IPS-18a (cell line): ENCODE data around the gene PEPD.

Experiments
- H3K27ac ChIP-seq: one replicate; pipeline ENCODE4 v1.5.1; 2013; ENCODE audit warnings: low read length
- H3K27me3 ChIP-seq: one replicate; pipeline ENCODE4 v1.6.1; 2013; ENCODE audit warnings: mild to moderate bottlenecking, low read length; ENCODE audit not compliant: control insufficient read depth, insufficient read depth
- H3K36me3 ChIP-seq: one replicate; pipeline ENCODE4 v1.6.1; 2013; ENCODE audit warnings: low read depth, low read length; ENCODE audit not compliant: control insufficient read depth
- H3K4me1 ChIP-seq: one replicate; pipeline ENCODE4 v1.6.1; 2013; ENCODE audit warnings: low read depth, low read length; ENCODE audit not compliant: control insufficient read depth
- H3K4me3 ChIP-seq: one replicate; pipeline ENCODE4 v1.5.1; 2013; ENCODE audit warnings: low read length
- H3K9ac ChIP-seq: one replicate; pipeline ENCODE4 v1.6.1; 2013; ENCODE audit warnings: mild to moderate bottlenecking, low read length, moderate library complexity
- H3K9me3 ChIP-seq: one replicate; pipeline ENCODE4 v1.6.1; 2013; ENCODE audit warnings: low read depth, low read length; ENCODE audit not compliant: control insufficient read depth

The PEPD gene

GRCh38 chr19:33382006-33382405 is 139.6 kb downstream of the PEPD start:
- Histone ChIP-seq H3K9ac (no peak overlapping the region), H3K4me1 (peaks cover 12% of the 10 kb centered on the region), H3K9me3 (no peaks in the 10 kb centered on the region), H3K27ac (no peak overlapping the region), H3K36me3 (peaks cover 17% of the 10 kb centered on the region), H3K27me3 (no peaks in the 10 kb centered on the region), H3K4me3 (no peak overlapping the region)

GRCh38 chr19:33381101-33381500 is 140.5 kb downstream of the PEPD start:
- Histone ChIP-seq H3K9me3 (no peaks in the 10 kb centered on the region), H3K27me3 (no peaks in the 10 kb centered on the region)

GRCh38 chr19:33379151-33379829 is 142.3 kb downstream of the PEPD start:
- Histone ChIP-seq H3K4me3 (no peak overlapping the region), H3K9ac (no peak overlapping the region), H3K27me3 (peaks cover 12% of the 10 kb centered on the region), H3K4me1 (peaks cover 19% of the 10 kb centered on the region), H3K9me3 (no peaks in the 10 kb centered on the region), H3K36me3 (peaks cover 9% of the 10 kb centered on the region), H3K27ac (no peak overlapping the region)

More at GRCh38 chr19:33381101-33381500, 140.5 kb downstream of the PEPD start:
- Histone ChIP-seq H3K27ac (no peak overlapping the region), H3K4me3 (no peak overlapping the region), H3K4me1 (peaks cover 12% of the 10 kb centered on the region), H3K9ac (no peak overlapping the region), H3K36me3 (peaks cover 9% of the 10 kb centered on the region)

- Histone ChIP-seq H3K4me1 (peaks cover 19% of the 10 kb centered on the region), H3K27ac (no peak overlapping the region), H3K4me3 (no peak overlapping the region), H3K27me3 (peaks cover 14% of the 10 kb centered on the region), H3K36me3 (peaks cover 9% of the 10 kb centered on the region), H3K9me3 (no peaks in the 10 kb centered on the region), H3K9ac (no peak overlapping the region)
These were observed 143.8 kb downstream of the PEPD start for GRCh38 chr19:33377586-33378475.

GRCh38 chr19:33376941-33377557 is 144.5 kb downstream of the PEPD start:
- Histone ChIP-seq H3K27ac (no peak overlapping the region), H3K4me3 (no peak overlapping the region), H3K27me3 (peaks cover 14% of the 10 kb centered on the region), H3K4me1 (peaks cover 19% of the 10 kb centered on the region), H3K36me3 (peaks cover 9% of the 10 kb centered on the region), H3K9ac (no peak overlapping the region), H3K9me3 (no peaks in the 10 kb centered on the region)

- peaks cover 9% of the 10 kb centered on the region for H3K36me3 ChIP-seq
- H3K27me3 ChIP-seq: peaks cover 14% of the 10 kb centered on the region
- no peak overlapping the region for H3K27ac ChIP-seq
- H3K9ac ChIP-seq: no peak overlapping the region
- H3K4me3 ChIP-seq: no peak overlapping the region
- peaks cover 19% of the 10 kb centered on the region for H3K4me1 ChIP-seq
- H3K9me3 ChIP-seq: no peaks in the 10 kb centered on the region
These were observed 145.2 kb downstream of the PEPD start for GRCh38 chr19:33376423-33376822.

- Histone ChIP-seq H3K27ac (no peak overlapping the region), H3K27me3 (peaks cover 14% of the 10 kb centered on the region), H3K36me3 (peaks cover 9% of the 10 kb centered on the region), H3K4me3 (no peak overlapping the region), H3K9ac (no peak overlapping the region), H3K4me1 (peaks cover 19% of the 10 kb centered on the region), H3K9me3 (no peaks in the 10 kb centered on the region)
These were observed 145.8 kb downstream of the PEPD start for GRCh38 chr19:33375837-33376159.

- peaks cover 19% of the 10 kb centered on the region for H3K4me1 ChIP-seq
- H3K27me3 ChIP-seq: peaks cover 14% of the 10 kb centered on the region
- H3K9ac ChIP-seq: no peak overlapping the region
- H3K36me3 ChIP-seq: peaks cover 9% of the 10 kb centered on the region
- peak overlapping the region; percentile 96 for H3K4me3 ChIP-seq
- H3K27ac ChIP-seq: no peak overlapping the region
- no peaks in the 10 kb centered on the region for H3K9me3 ChIP-seq
These were observed 146.3 kb downstream of the PEPD start for GRCh38 chr19:33375156-33375836.

- no peak overlapping the region for H3K27ac ChIP-seq
- H3K9me3 ChIP-seq: no peaks in the 10 kb centered on the region
- peaks cover 19% of the 10 kb centered on the region for H3K4me1 ChIP-seq
- peaks cover under 1% of the 10 kb centered on the region for H3K36me3 ChIP-seq
- peaks cover 14% of the 10 kb centered on the region for H3K27me3 ChIP-seq
- peak overlapping the region; percentile 96 for H3K4me3 ChIP-seq
- peak overlapping the region; percentile 83 for H3K9ac ChIP-seq
These were observed 147.3 kb downstream of the PEPD start for GRCh38 chr19:33374236-33374714.

- no peak within 1 kb of the TSS for H3K27ac ChIP-seq
- no peaks in the 10 kb centered on the region for H3K36me3 ChIP-seq
- H3K9ac ChIP-seq: peak within 1 kb of the TSS; percentile 83
- no peaks in the 10 kb centered on the region for H3K9me3 ChIP-seq
- H3K27me3 ChIP-seq: peaks cover 14% of the 10 kb centered on the region
- peak within 1 kb of the TSS; percentile 96 for H3K4me3 ChIP-seq
- H3K4me1 ChIP-seq: peaks cover 17% of the 10 kb centered on the region
These were observed 147.9 kb downstream of the PEPD start, which contains the start of gene CEBPG for GRCh38 chr19:33373453-33374235. CEBPG (plus strand) TSS chr19:33373709; CDS start chr19:33379240, 5,531 bp downstream.
